Superior temporal gyrus (tissue), 1 donor: Measurements from ENCODE around the gene VMA21.
A peak's percentile ranks its signal among the peaks of the same experiment; 100 is the strongest.

Source experiments
- DNase-seq: peaks from one replicate; pipeline ENCODE4 v3.0.0-alpha.2; 2016; ENCODE audit errors: extremely low spot score

Gene VMA21, protein sequence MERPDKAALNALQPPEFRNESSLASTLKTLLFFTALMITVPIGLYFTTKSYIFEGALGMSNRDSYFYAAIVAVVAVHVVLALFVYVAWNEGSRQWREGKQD

DNA sequence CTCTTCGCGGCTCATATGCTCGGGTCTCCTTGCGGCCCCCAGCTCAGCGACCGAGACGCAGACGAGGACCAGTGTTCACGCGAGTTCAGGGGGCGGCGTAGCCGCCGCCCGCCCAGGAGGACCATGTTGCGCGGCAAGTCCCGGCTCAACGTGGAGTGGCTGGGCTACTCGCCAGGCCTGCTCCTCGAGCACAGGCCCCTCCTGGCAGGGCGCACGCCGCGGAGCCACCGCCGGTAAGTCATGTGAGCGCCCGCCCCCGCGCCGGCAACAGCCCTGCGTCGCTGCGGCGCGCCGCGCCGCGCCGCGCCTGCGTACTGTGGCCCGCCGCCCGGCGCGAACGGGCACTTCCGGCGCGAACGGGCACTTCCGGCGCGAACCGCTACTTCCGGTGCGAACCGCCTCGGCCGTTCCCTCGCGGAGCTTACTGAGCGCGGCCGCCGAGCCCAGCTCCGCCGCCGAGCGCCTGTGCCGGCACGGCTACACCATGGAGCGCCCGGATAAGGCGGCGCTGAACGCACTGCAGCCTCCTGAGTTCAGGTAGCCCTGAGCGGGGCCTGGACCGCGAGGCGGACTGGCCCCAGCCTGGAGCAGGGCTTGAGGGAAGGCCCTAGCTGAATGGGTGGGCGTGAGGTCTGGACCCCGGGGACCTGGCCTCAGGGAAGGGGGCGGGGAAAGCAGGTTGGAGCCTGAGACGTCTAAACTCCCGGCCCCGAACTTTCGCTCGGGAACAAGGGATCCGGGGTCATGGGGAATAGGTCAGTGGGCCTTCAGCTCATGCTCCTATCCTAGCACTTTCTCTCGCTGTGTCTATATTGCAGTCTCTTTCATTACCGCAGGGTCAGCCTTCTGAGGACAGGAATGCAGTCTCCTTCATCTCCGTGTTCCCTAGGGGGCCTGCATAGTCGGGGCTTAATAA lies at the start of gene VMA21:
TSS of gene VMA21 (plus strand) at position 382 of the 916 bp plus-strand sequence. CDS start at position 485, 103 bp downstream.
- peak; percentile 62 for DNase-seq

DNA sequence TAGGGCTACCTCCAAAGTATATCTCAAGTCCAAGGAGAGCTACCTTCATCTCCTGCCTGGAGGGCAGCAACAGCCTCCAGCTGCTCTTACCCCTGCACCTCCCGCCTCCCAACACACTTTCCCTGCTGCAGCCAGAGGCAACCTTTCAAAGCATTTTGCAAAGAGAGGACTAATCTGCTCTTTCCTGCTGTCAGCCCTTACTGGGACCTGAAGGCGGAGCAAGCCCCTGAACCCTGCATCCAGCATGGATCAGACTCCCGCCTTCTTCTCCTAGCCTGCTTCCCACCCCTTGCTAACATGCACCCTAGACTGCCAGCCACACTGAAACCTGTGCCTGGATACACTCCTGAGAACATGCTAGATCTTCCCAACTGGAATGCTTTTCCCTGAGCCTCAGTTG lies 37.7 kb upstream of the VMA21 start:
- no peak for DNase-seq

DNA sequence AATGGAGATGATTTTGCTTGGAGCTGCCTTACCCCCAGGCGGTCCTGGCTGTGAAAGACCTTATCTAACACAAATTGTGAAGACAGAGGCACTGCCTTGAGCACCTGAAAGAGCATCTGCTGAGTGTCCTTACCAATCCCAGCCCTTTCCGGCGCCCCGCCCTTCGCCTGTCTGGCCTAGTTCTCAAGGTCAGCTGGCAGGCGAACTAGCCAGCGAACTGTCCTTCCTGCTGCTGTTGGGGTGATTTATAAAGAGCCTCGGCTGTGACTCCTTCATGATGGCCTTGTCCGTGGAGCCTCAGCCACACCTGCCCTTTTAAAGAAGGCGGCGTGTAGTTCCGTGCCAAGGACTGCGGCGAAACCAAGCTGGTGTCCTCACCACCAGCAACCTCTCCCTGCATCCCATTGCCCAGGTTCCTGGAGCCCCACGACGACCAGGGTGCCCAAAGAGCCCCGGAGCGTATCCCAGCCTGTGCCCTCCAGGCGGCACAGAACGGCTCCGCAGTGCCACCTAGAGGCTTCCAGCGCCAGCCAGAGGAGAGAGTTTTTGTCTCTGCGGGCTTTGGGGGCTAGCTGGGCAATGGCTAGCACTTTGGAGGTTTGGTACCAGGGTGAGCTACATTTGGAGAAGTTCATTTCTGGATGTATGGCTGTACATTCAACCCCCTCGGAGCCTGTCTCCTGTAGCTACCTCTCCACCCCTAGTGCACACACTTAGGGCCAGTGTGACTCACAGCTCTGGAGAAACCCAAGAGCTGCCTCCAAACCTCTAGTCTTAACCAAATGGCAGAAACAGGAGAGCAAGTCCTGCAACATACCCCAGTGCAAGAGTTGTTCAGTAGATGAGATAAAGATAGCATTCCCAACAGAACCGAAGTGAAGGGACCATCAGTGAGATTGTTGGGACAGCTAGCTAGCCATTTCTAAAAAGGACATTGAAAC lies 36.8 kb upstream of the VMA21 start:
- DNase-seq: peak; percentile 9

DNA sequence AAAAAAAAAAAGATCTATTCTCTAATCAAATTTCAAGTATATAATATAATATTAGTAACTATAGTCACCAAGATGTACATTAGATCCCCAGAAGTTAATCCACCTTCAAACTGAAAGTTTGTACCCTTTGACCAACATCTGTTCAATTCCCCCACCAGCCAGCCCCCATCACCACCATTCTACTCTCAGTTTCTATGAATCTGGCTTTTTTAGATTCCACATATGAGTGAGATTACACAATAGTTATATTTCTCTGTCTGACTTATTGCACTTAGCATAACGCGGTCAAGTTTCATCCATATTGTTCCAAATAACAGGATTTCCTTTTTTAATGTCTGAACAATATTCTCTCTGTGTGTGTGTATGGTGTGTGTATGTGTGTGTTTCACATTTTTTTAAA lies 33.7 kb upstream of the VMA21 start:
- no peak for DNase-seq

DNA sequence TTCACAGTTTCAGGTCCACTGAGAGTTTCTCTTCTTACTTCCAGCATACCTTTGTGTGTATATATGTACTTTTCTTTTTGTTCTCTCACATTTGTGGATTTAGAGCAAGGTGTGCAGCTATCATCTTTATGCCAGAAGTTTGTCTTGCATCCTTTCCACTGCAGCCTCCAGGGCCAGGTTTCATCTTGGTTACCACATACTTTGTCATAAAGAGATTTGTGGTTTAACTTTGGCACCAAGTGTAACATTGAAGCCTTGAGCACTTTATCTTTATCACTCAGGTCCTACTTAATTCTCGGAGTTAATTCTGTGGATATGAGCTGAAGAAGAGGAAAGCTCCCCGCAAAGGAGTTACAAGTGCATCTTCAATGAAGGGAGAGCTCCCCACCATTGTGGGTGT lies 31.4 kb upstream of the VMA21 start:
- DNase-seq: no peak

DNA sequence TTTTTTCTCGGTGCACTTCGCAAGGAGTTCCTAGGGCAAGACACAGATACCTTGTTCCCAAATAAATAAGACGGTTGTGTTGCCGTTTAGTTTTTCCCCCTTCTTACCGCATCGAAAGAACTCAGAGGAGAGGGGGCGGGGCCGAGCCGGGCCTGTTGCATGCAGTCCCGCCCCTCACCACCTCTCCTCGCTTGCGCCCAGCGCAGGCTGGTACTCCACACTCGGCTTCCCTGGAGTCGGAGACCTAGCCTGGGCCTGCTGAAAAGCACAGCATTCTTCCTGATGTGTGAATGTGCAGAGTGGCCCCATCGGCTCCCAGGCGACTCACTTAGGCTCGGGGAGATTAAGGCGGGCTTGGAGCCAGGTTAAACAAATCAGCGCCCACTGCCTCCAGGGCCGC lies 26.1 kb upstream of the VMA21 start:
- no peak for DNase-seq

DNA sequence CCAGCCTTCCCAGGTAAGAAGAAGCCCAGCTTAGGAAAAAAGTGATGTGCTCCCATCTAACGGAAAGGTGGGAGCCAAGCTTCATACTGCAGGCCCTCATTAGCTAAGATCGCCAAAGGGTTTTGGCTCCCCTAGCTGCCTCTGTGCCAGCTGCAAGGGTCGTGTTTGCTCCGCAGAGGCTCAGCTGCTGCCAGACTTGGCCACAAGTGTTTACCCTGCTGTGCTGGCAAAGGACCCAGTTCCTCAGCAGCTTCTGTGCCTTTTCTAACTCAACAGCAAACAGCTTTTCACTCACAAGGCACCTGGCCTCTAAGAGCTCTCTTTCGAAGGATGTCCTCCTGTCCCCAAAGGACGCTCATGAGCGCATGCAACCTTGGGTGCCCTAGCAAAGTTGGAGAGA lies 12.2 kb upstream of the VMA21 start:
- DNase-seq: no peak

DNA sequence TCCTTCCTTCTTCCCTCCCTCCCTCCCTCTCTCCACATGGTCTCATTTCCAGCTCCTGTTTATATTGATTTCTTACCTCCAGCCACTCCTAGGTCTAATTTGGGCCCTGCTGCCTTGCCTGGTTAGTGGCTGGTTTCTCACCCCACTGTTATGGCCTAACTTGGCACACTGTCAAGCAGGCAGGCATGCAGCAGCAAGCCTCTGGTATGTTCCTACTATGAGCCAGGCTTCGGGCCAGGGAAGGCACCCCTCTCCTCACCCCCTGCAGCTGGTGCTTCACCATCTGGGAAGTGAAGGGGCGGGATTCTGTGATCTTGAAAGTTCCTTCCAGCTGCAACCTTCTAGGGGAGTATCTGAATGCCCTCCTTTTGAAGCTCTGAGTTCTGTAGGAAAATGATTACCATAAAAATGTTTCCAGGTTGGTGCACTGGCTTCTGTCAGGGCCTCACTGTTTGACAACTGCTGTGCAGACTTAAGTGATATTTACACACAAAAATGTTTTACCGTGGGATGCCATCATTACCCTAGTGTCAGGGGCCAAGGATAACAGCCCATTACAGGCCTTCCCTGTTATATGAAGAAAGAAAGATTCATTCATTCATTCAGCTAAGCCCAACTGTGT lies 10.1 kb upstream of the VMA21 start:
- no peak for DNase-seq

DNA sequence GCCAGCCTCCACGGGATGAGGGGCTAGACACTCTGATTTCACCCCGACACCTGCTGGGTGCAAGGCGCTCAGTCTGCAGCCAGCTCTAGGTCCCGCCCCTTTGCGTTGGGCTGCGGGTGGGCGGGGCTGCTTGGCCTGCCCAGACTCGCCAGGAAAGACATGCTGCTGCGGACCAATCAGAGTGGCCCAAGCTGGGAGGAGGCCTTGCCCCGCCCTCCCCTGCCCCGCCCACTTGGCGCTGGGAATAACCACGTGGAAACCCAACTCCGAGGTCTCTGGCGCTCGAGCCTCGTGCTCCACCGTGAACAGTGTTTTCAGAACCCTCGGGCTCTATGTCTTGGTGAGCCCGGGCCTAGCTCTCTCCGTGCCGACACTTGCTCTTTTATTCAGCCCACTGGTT lies 5.3 kb upstream of the VMA21 start:
- DNase-seq: no peak

DNA sequence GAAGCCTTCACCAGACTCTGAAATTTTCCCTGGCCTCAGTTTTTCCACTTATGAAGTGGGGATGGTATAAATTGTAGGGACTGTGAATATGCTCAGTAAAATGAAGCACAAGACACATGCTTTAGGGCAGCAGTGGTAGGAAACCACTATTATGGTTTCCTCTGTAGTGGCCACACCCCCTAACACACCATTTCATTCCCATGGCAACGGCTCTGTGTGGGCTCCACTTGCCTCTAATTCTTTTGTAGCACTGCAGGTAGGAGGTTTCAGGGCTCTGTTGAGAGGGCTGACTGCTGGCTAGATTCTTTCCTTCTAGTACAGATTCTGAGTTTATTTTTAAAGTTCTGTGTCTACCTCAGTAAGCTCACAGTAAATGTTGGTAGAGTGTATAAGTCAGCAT lies 3.5 kb upstream of the VMA21 start:
- no peak for DNase-seq

DNA sequence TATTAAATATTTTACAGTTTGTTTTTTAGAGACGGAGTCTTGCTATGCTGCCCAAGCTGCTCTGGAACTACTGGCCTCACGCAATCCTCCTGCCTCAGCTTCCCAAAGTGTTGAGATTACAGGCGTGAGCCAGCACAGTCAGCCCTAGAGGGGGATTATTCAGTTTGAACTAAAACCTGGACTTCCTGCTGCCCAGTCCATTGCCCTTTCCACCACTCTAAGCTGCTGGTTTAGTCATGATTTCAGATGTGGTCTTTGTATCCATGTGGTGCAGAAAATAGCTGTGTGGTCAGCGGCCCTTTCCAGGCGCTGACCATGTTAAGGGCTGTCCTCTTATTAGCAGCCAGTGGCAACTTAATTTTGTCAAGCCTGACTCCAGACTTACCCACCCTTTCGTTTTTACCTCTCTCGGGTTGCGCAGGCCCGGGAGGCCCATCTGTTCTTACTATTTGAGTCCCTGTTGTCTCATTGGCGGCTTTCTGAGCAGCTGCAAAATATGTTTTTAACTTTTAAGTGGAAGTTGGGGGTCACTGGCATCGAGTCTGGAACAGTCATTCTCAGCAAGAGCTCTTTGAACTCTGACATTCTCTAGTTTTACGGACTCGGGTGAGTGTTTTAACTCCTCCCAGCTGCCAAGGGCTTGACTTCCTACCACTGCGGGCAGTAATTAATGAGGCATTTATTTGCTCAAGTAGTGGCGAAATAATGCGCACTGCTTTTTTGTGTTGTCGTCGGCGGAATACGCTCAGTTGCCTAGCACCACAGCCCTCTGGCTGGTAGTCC lies 773 bp upstream of the VMA21 start:
- DNase-seq: peak; percentile 33

DNA sequence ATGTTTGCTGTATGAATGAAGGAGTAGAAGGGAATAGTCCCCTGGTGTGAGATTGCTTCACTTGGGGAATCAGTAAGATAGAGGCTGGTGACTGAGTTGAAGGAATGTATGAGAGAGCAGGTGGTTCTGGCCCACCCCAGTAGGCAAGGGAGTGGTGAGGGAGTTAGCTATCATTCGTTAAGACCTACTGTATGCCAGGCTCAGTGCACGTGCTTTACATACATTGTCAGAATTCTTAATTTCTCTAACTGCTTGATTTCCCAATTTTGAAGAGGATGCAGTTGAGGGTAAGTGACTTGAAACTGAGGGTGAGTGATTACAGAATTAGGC lies 700 bp downstream of the VMA21 start:
- DNase-seq: no peak

DNA sequence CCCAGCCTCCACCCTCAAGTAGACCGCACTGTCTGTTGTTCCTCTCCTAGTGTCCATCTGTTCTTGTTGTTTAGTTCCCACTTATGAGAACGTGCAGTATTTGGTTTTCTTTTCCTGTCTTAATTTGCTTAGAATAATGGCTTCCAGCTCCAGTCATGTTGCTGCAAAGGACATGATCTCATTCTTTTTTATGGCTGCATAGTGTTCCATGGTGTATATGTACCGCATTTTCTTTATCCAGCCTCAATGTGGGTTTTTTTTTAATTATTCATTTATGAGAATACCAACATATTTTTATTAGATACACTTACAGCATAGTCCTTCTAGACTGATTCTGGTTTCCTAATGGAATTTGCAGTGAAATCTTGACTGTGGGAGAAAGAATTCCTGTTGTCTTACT lies 1.3 kb downstream of the VMA21 start:
- no peak for DNase-seq

DNA sequence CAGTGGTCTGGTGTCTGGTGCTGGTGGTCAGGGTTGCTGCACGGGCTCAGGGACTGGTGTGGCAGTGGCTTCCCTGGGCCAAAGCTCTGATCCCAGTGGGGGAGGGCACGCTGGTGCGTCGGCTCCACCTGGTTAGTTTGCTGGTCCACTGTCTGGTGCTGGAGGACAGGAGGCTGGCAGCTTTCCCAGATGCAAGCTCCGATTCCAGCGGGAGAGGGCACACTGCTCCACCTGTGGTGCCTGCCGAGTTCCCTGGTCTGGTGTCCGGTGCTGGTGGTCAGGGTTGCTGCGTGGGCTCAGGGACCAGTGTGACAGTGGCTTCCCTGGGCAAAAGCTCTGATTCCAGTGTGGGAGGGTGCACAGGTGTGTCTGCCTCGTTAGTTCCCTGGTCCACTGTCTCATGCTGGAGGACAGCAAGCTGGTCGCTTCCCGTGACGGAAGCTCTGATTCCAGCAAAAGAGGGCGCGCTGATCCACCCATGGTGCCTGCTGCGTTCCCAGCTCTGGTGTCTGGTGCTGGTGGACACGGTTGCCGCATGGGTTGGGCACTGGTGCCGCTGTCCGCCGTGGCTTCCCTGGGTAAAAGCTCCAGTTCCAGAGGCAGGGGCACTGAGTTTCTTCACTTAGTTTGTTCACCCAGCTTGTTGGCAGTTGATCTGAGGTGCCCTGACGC lies 5.8 kb downstream of the VMA21 start:
- DNase-seq: no peak

DNA sequence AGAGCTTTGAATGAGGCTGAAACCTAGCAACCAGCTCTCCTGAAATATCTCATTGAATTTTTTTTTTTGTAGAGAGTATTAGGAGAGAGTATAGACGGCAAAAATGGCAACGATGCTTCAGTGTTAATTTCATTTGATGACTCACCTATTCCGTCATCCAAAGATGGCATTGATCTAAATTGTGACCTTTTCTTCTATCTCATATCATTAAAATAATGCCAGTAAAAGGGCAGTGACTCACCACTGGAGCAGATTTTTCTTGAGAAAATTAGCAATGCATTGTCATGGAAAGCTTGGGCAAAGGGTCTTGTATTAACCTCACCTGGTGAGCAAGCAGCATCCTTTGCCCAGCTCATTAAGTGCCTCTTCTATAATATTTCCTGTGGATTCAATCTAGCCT lies 19.6 kb downstream of the VMA21 start:
- DNase-seq: no peak

DNA sequence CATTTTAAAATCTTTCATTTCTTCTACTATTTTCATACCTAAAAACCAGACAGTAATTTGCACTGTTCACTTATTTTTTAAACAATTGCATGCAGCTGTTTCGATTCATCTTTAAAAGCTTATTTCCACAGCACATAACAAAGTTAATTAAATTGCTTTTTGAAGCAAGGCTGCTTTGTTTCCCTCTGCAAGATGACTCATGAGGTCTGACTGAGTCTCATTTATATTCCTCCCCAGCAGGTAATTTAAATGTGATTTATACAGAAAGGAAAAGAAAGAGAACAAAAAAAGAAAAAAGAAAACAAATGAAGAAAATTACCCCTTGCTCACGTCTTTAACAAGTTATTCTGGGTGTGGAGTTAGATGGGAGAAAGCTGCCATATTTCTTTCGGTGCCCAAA lies 22.8 kb downstream of the VMA21 start:
- DNase-seq: no peak

DNA sequence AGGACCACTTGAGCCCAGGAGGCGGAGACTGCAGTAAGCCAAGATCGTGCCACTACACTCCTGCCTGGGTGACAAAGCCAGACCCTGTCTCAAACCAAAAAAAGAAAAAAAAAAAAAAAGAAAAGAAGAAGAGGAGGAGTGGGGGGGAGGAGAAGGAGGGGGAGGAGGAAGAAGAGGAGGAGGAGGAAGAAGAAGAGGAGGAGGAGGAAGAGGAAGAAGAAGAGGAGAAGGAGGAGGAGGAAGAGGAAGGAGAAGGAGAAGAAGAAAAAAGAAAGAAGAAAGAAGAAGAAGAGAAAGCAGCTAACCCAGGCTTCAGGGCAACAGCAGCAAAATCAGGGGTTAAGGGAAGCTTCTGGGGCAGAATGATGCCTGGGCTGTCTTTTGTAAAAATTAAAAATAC lies 27.5 kb downstream of the VMA21 start:
- no peak for DNase-seq

DNA sequence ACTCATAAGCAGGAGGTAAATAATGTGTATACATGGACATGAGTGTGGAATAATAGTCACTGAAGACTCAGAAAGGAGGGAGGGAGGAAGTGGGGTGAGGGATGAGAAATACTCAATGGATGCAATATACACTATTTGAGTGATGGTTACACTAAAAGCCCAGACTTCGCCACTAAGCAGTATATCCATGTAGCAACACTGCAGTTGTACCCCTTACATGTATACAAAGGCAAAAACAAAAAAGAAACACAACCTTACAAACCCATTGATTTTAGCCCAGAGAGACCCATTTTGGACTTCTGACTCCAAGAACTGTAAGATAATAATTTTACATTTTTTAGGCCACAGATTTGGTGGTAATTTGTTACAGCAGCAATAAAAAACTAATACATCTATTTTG lies 51.5 kb downstream of the VMA21 start:
- no peak for DNase-seq

DNA sequence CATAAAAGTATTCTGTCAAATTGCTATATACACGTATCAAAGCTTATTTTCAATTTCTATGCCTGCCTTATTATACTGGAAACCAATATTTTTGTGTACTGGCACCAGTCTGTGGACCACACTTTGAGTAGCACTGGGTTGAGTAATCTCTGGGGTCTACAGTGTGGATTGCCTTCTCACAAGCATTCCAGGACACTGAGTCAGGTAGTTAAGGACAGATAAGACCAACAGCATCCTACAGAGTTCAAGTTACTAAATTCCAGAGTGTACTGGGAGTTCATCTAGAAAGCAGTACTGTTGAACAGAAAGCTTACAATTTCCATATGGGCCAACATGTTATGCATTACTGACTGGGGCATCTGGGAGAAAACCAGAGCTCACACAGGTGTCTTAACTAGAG lies 61.8 kb downstream of the VMA21 start:
- DNase-seq: no peak
